ENCODE data around the gene PPFIBP2. TPM values are rescaled to one million over a fixed set of nuclear protein-coding genes. Genes with fewer than 3 reads are reported as not detected.

The PPFIBP2 gene
- total and polyA plus RNA-seq, 2 of the 13 experiments (the other 11 are each of a cell fraction or from before 2014, with no cell fraction given), result 15.0 to 52.5 TPM

GRCh38 chr11:7525424-7525823 lies 11.6 kb downstream of the PPFIBP2 start (continued):
- TF ChIP-seq, protein P1, sequence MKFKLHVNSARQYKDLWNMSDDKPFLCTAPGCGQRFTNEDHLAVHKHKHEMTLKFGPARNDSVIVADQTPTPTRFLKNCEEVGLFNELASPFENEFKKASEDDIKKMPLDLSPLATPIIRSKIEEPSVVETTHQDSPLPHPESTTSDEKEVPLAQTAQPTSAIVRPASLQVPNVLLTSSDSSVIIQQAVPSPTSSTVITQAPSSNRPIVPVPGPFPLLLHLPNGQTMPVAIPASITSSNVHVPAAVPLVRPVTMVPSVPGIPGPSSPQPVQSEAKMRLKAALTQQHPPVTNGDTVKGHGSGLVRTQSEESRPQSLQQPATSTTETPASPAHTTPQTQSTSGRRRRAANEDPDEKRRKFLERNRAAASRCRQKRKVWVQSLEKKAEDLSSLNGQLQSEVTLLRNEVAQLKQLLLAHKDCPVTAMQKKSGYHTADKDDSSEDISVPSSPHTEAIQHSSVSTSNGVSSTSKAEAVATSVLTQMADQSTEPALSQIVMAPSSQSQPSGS (CRISPR knock-in tag; IDR thresholded peaks at IDR 0.05), result peak; percentile 18; the same call in 1 of the 2 replicates
- TF ChIP-seq ZNF546 (CRISPR knock-in tag; conservative IDR thresholded peaks at IDR 0.05) (no peak), HCFC1 (IDR thresholded peaks at IDR 0.05; ENCODE audit: low read depth, low read length) (no peak), ZNF570 (CRISPR knock-in tag; IDR thresholded peaks at IDR 0.05; ENCODE audit: borderline replicate concordance) (no peak), CBX1 (IDR thresholded peaks at IDR 0.05; ENCODE audit: low read depth) (no peak), ZNF441 (CRISPR knock-in tag; IDR thresholded peaks at IDR 0.05; ENCODE audit: borderline replicate concordance) (peak; percentile 48; the same call in 1 of the 2 replicates), ZNF451 (CRISPR knock-in tag; IDR thresholded peaks at IDR 0.05) (no peak), POGK (CRISPR knock-in tag; conservative IDR thresholded peaks at IDR 0.05) (peak; percentile 43; the same call in 1 of the 2 replicates), BHLHE40 (IDR thresholded peaks at IDR 0.05; ENCODE audit: low read length) (0 out of 2 replicates have a peak, but pooled peaks have one; percentile 27), ATRX (CRISPR knock-in tag; IDR thresholded peaks at IDR 0.05; ENCODE audit: borderline replicate concordance) (no peak), ZNF343 (CRISPR knock-in tag; IDR thresholded peaks at IDR 0.05) (no peak), TCF7 (IDR thresholded peaks at IDR 0.05; ENCODE audit: low read depth) (no peak), CCDC6 (CRISPR knock-in tag; IDR thresholded peaks at IDR 0.05) (no peak), HNF4G (IDR thresholded peaks at IDR 0.05; ENCODE audit: borderline replicate concordance, low read depth, low read length) (peak; percentile 97), HNF4G (CRISPR knock-in tag; IDR thresholded peaks at IDR 0.05; ENCODE audit: borderline replicate concordance, low read depth) (peak; percentile 98), JUND (CRISPR knock-in tag; IDR thresholded peaks at IDR 0.05) (no peak), MLLT10 (CRISPR knock-in tag; IDR thresholded peaks at IDR 0.05) (no peak), TOPORS (CRISPR knock-in tag; IDR thresholded peaks at IDR 0.05) (peak; percentile 75; the same call in 1 of the 2 replicates), MXI1 (IDR thresholded peaks at IDR 0.05; ENCODE audit: borderline replicate concordance, low read depth, low read length) (peak; percentile 33; the same call in 1 of the 3 replicates), SAP130 (CRISPR knock-in tag; IDR thresholded peaks at IDR 0.05; ENCODE audit: low read depth) (peak; percentile 71), PHF20 (CRISPR knock-in tag; IDR thresholded peaks at IDR 0.05) (no peak), BORCS8-MEF2B (CRISPR knock-in tag; IDR thresholded peaks at IDR 0.05) (0 out of 2 replicates have a peak, but pooled peaks have one; percentile 56), SRF (IDR thresholded peaks at IDR 0.05; ENCODE audit: low read depth, low read length) (no peak), MIER3 (CRISPR knock-in tag; IDR thresholded peaks at IDR 0.05; ENCODE audit: borderline replicate concordance) (0 out of 2 replicates have a peak, but pooled peaks have one; percentile 53), MEIS1 (CRISPR knock-in tag; IDR thresholded peaks at IDR 0.05; ENCODE audit: borderline replicate concordance) (no peak), HINFP (CRISPR knock-in tag; IDR thresholded peaks at IDR 0.05; ENCODE audit: low read depth) (no peak), KDM6A (CRISPR knock-in tag; IDR thresholded peaks at IDR 0.05; ENCODE audit: low read depth) (peak; percentile 58; the same call in 1 of the 2 replicates)
- TF ChIP-seq, protein P2, sequence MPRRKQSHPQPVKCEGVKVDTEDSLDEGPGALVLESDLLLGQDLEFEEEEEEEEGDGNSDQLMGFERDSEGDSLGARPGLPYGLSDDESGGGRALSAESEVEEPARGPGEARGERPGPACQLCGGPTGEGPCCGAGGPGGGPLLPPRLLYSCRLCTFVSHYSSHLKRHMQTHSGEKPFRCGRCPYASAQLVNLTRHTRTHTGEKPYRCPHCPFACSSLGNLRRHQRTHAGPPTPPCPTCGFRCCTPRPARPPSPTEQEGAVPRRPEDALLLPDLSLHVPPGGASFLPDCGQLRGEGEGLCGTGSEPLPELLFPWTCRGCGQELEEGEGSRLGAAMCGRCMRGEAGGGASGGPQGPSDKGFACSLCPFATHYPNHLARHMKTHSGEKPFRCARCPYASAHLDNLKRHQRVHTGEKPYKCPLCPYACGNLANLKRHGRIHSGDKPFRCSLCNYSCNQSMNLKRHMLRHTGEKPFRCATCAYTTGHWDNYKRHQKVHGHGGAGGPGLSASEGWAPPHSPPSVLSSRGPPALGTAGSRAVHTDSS (CRISPR knock-in tag; conservative IDR thresholded peaks at IDR 0.05), result no peak
